ENCODE data around the gene WNT16. TPM values are rescaled to one million over a fixed set of nuclear protein-coding genes. Genes with fewer than 3 reads are reported as not detected.

Gene WNT16
- total RNA-seq, 1 experiment from 2014 or later = not detected

- peaks cover 54% of the 10 kb centered on the region for H3K4me1 Mint-ChIP-seq (ENCODE audit: low read depth, unreplicated experiment)
- CTCF ChIA-PET = interaction anchor here (1.3 to 2.6 kb wide), 3 partner anchors 20 to 622 kb away, joined by 4 to 12 read pairs (median 4); partner anchors contain the start of gene FAM3C
- intact Hi-C loops (cut with micrococcal nuclease; ENCODE audit: unreplicated experiment) = no loop called here
- peaks cover 52% of the 10 kb centered on the region for H3K36me3 Mint-ChIP-seq (ENCODE audit: insufficient read depth, unreplicated experiment)
- TF ChIP-seq CTCF (IDR thresholded peaks at IDR 0.05; ENCODE audit: unreplicated experiment) = no peak
- no TSS peak for BruUV-seq (replicated peaks)
- no peaks in the 10 kb centered on the region for H3K9me3 Mint-ChIP-seq (ENCODE audit: low read depth, unreplicated experiment)
- H3K27ac Mint-ChIP-seq (ENCODE audit: unreplicated experiment) = no peak overlapping the region
- DNase-seq = no peak
- no peaks in the 10 kb centered on the region for H3K27me3 Mint-ChIP-seq (ENCODE audit: unreplicated experiment)
- no peak overlapping the region for H3K4me3 Mint-ChIP-seq (ENCODE audit: low read depth, unreplicated experiment)
These were observed 43.7 kb downstream of the WNT16 start for GRCh38 chr7:121372376-121373010.

- BruUV-seq (replicated peaks) = no TSS peak
- Mint-ChIP-seq H3K27me3 (ENCODE audit: unreplicated experiment) (no peaks in the 10 kb centered on the region), H3K9me3 (ENCODE audit: low read depth, unreplicated experiment) (no peaks in the 10 kb centered on the region), H3K4me3 (ENCODE audit: low read depth, unreplicated experiment) (no peak overlapping the region), H3K36me3 (ENCODE audit: insufficient read depth, unreplicated experiment) (peaks cover 45% of the 10 kb centered on the region), H3K27ac (ENCODE audit: unreplicated experiment) (no peak overlapping the region), H3K4me1 (ENCODE audit: low read depth, unreplicated experiment) (peaks cover 47% of the 10 kb centered on the region)
- intact Hi-C loops (cut with micrococcal nuclease; ENCODE audit: unreplicated experiment) = no loop called here
- CTCF ChIA-PET = interaction anchor here (1.3 to 2.6 kb wide), 3 partner anchors 21 to 621 kb away, joined by 4 to 12 read pairs (median 4); partner anchors contain the start of gene FAM3C
- TF ChIP-seq CTCF (IDR thresholded peaks at IDR 0.05; ENCODE audit: unreplicated experiment) = no peak
- DNase-seq = no peak
These were observed 44.4 kb downstream of the WNT16 start for GRCh38 chr7:121373177-121373576.

GRCh38 chr7:121376979-121377378 is 48.2 kb downstream of the WNT16 start:
- BruUV-seq (replicated peaks) = no TSS peak
- no peaks in the 10 kb centered on the region for H3K27me3 Mint-ChIP-seq (ENCODE audit: unreplicated experiment)
- H3K4me1 Mint-ChIP-seq (ENCODE audit: low read depth, unreplicated experiment) = peaks cover 43% of the 10 kb centered on the region
- H3K9me3 Mint-ChIP-seq (ENCODE audit: low read depth, unreplicated experiment) = no peaks in the 10 kb centered on the region
- intact Hi-C loops (cut with micrococcal nuclease; ENCODE audit: unreplicated experiment) = no loop called here
- TF ChIP-seq CTCF (IDR thresholded peaks at IDR 0.05; ENCODE audit: unreplicated experiment) = no peak
- H3K36me3 Mint-ChIP-seq (ENCODE audit: insufficient read depth, unreplicated experiment) = peaks cover 43% of the 10 kb centered on the region
- no peak for DNase-seq
- no peak overlapping the region for H3K27ac Mint-ChIP-seq (ENCODE audit: unreplicated experiment)
- CTCF ChIA-PET = no interaction called here
- no peak overlapping the region for H3K4me3 Mint-ChIP-seq (ENCODE audit: low read depth, unreplicated experiment)

GRCh38 chr7:121379930-121380329 is 51.1 kb downstream of the WNT16 start:
- BruUV-seq (replicated peaks) = no TSS peak
- no peak for TF ChIP-seq CTCF (IDR thresholded peaks at IDR 0.05; ENCODE audit: unreplicated experiment)
- peaks cover 47% of the 10 kb centered on the region for H3K36me3 Mint-ChIP-seq (ENCODE audit: insufficient read depth, unreplicated experiment)
- H3K27ac Mint-ChIP-seq (ENCODE audit: unreplicated experiment) = no peak overlapping the region
- no peaks in the 10 kb centered on the region for H3K9me3 Mint-ChIP-seq (ENCODE audit: low read depth, unreplicated experiment)
- DNase-seq = no peak
- H3K4me3 Mint-ChIP-seq (ENCODE audit: low read depth, unreplicated experiment) = no peak overlapping the region
- H3K27me3 Mint-ChIP-seq (ENCODE audit: unreplicated experiment) = no peaks in the 10 kb centered on the region
- CTCF ChIA-PET = no interaction called here
- H3K4me1 Mint-ChIP-seq (ENCODE audit: low read depth, unreplicated experiment) = peaks cover 51% of the 10 kb centered on the region
- intact Hi-C loops (cut with micrococcal nuclease; ENCODE audit: unreplicated experiment) = no loop called here
